Endothelial cell of umbilical vein (primary cell): ENCODE data around the gene NEU2. TPM values are rescaled to one million over a fixed set of nuclear protein-coding genes. Genes with fewer than 3 reads are reported as not detected.

Source experiments
- BruUV-seq: library from RNA; stranded (reverse); fragments of 400-500 nt; replicated peaks from 2 replicates; lab custom pipeline; 2021; lab: Mats Ljungman, UMichigan
- CTCF ChIA-PET: fragments of 300-600, 350-600 bp; sonication (Branson Sonifier 250); formaldehyde crosslinking; loops from one replicate; lab custom pipeline; 2021; ENCODE audit warnings: antibody characterized with exemption, inconsistent platforms; lab: Charles Lee
- POLR2A ChIA-PET: fragments of 300-600, 350-600 bp; sonication (Branson Sonifier 250); formaldehyde crosslinking; loops from one replicate; lab custom pipeline; 2021; ENCODE audit warnings: antibody characterized with exemption, inconsistent platforms; lab: Charles Lee
- DNase-seq: peaks from one replicate; pipeline ENCODE4 v3.0.0-alpha.2; 2011; ENCODE audit warnings: low read depth, low spot score
- FAIRE-seq: peaks from 2 replicates; lab custom pipeline; 2011; peaks lifted over from hg19 to GRCh38; lab: Jason Lieb, UNC
- H2AFZ ChIP-seq: 2 replicates; pipeline ENCODE4 v1.6.0; 2012; ENCODE audit warnings: low read depth, low read length, control low read depth, inconsistent platforms
- H3K27ac ChIP-seq: 2 replicates; pipeline ENCODE4 v1.5.1; 2011; ENCODE audit warnings: low read depth, mild to moderate bottlenecking, control low read depth, low read length, moderate library complexity; ENCODE audit not compliant: insufficient read depth
- H3K27me3 ChIP-seq, 2 experiments: 2 replicates each; pipeline versions ENCODE4 v1.6.0 to v1.6.1; 2011; ENCODE audit warnings: low read length in 2 of 2, mixed read lengths in 1 of 2; ENCODE audit not compliant: control insufficient read depth in 2 of 2, insufficient read depth in 2 of 2
- H3K36me3 ChIP-seq, 2 experiments: 2 replicates in 1 of 2; 3 replicates in 1 of 2; pipeline ENCODE4 v1.5.1; 2011; ENCODE audit warnings: low read length in 2 of 2, mild to moderate bottlenecking in 1 of 2, moderate library complexity in 1 of 2; ENCODE audit not compliant: control insufficient read depth in 2 of 2, insufficient read depth in 2 of 2; ENCODE audit errors: extremely low read depth in 1 of 2
- H3K4me1 ChIP-seq: 3 replicates; pipeline ENCODE4 v1.5.1; 2011; ENCODE audit warnings: mild to moderate bottlenecking, low read length; ENCODE audit not compliant: control insufficient read depth, insufficient read depth; ENCODE audit errors: extremely low read depth
- H3K4me2 ChIP-seq: 2 replicates; pipeline ENCODE4 v1.6.1; 2011; ENCODE audit warnings: low read length, control low read depth, mixed read lengths; ENCODE audit not compliant: insufficient read depth
- H3K4me3 ChIP-seq, 3 experiments: fragments of 200-600 bp in 1 of 3; sonication (generic), shearing (Covaris generic) in 1 of 3; replicated peaks in 1 of 3; 2 replicates each; pipeline ENCODE4 v1.5.1; 2011 to 2016; ENCODE audit warnings: control low read depth in 3 of 3, low read length in 3 of 3, mild to moderate bottlenecking in 2 of 3, inconsistent platforms in 1 of 3, low read depth in 1 of 3, moderate library complexity in 1 of 3; ENCODE audit not compliant: insufficient read depth in 1 of 3
- H3K79me2 ChIP-seq: 2 replicates; pipeline ENCODE4 v1.6.0; 2012; ENCODE audit warnings: low read length, inconsistent platforms; ENCODE audit not compliant: control insufficient read depth, insufficient read depth
- H3K9ac ChIP-seq: replicated peaks from 2 replicates; pipeline ENCODE3; 2011; ENCODE audit warnings: low read length, control low read depth; ENCODE audit not compliant: insufficient read depth; ENCODE audit errors: extremely low read depth
- H3K9me1 ChIP-seq: replicated peaks from 3 replicates; pipeline ENCODE4 v1.6.0; 2011; ENCODE audit warnings: mild to moderate bottlenecking, low read length; ENCODE audit not compliant: control insufficient read depth, insufficient read depth; ENCODE audit errors: extremely low read depth
- H3K9me3 ChIP-seq: replicated peaks from 2 replicates; pipeline ENCODE4 v1.5.1; 2012; ENCODE audit warnings: low read length, inconsistent platforms; ENCODE audit not compliant: control insufficient read depth, insufficient read depth
- H4K20me1 ChIP-seq: replicated peaks from 2 replicates; pipeline ENCODE3; 2011; ENCODE audit warnings: mild to moderate bottlenecking, low read length; ENCODE audit not compliant: control insufficient read depth, insufficient read depth; ENCODE audit errors: extremely low read depth
- CTCF ChIP-seq, 2 donors: IDR thresholded peaks; 1 replicate in 1 of 2; 2 replicates in 1 of 2; pipeline ENCODE4 v1.5.1; 2011; ENCODE audit warnings: low read length in 2 of 2, mild to moderate bottlenecking in 2 of 2, moderate library complexity in 2 of 2, control low read depth in 1 of 2, inconsistent platforms in 1 of 2, low read depth in 1 of 2; ENCODE audit not compliant: insufficient read depth in 1 of 2; ENCODE audit errors: extremely low read depth in 1 of 2
- EZH2 ChIP-seq: IDR thresholded peaks from 2 replicates; pipeline ENCODE4 v1.6.1; 2012; ENCODE audit warnings: borderline replicate concordance, low read depth, mild to moderate bottlenecking, moderate library complexity, low read length, inconsistent platforms; ENCODE audit not compliant: severe bottlenecking
- FOS ChIP-seq: IDR thresholded peaks from 2 replicates; pipeline ENCODE4 v1.6.1; 2011; ENCODE audit warnings: mild to moderate bottlenecking, low read length, moderate library complexity, borderline replicate concordance; ENCODE audit not compliant: insufficient read depth
- GATA2 ChIP-seq: IDR thresholded peaks from 2 replicates; pipeline ENCODE4 v1.7.0; 2011; ENCODE audit warnings: low read depth, mild to moderate bottlenecking, moderate library complexity, mixed read lengths, low read length; ENCODE audit not compliant: insufficient read length, insufficient read depth
- JUN ChIP-seq: IDR thresholded peaks from 2 replicates; pipeline ENCODE4 v1.6.1; 2011; ENCODE audit warnings: borderline replicate concordance, low read depth; ENCODE audit not compliant: insufficient read length, insufficient read depth
- MAX ChIP-seq: IDR thresholded peaks from 2 replicates; pipeline ENCODE4 v1.6.1; 2011; ENCODE audit not compliant: insufficient read depth, insufficient read length
- MYC ChIP-seq: IDR thresholded peaks from one replicate; pipeline ENCODE4 v1.6.1; 2011; ENCODE audit warnings: mild to moderate bottlenecking, low read depth, low read length
- POLR2A ChIP-seq: IDR thresholded peaks from 2 replicates; pipeline ENCODE4 v1.6.1; 2012; ENCODE audit warnings: low read depth, mild to moderate bottlenecking, control low read depth, low read length
- POLR2AphosphoS5 ChIP-seq: IDR thresholded peaks from 2 replicates; pipeline ENCODE4 v1.6.1; 2012; ENCODE audit warnings: low read depth, mild to moderate bottlenecking, control low read depth, low read length, moderate library complexity; ENCODE audit not compliant: insufficient read depth
- dilution Hi-C: fragments of 300-500 bp; cut with MboI; formaldehyde crosslinking; loops from one replicate; pipeline ENCODE4 v1.15.0; 2019; ENCODE audit warnings: low sequenced_read_pairs; ENCODE audit not compliant: extremely low pct_ligation_motif_present
- intact Hi-C: fragments of 100-400 bp; cut with micrococcal nuclease; formaldehyde crosslinking; loops from one replicate; pipeline ENCODE4 v1.10.0; 2022
- polyA plus RNA-seq, 4 experiments: library from polyadenylated mRNA; depleted of rRNA in 3 of 4; stranded (reverse) in 3 of 4; unstranded in 1 of 4; fragments of >200 nt; gene quantifications; 2 replicates each; pipeline versions ENCODE4 v1.2.1 to v1.2.3, GENCODE V29; 2011 to 2012; ENCODE audit warnings: missing spikeins in 1 of 4
- total RNA-seq: library from RNA; stranded (reverse); gene quantifications from 2 replicates; pipeline ENCODE4 v1.2.3, GENCODE V29; 2021

NEU2 gene
- total and polyA plus RNA-seq, 2 donors (not counting 3 experiments of a cell fraction or from before 2014, with no cell fraction given) = not detected

- H3K27ac ChIP-seq = no peak overlapping the region
- H3K9ac ChIP-seq = no peak overlapping the region
- H3K4me1 ChIP-seq = peaks cover 8% of the 10 kb centered on the region
- H4K20me1 ChIP-seq = no peaks in the 10 kb centered on the region
- no peaks in the 10 kb centered on the region for H3K9me1 ChIP-seq
- dilution Hi-C loops = no loop called here
- no peak overlapping the region for H2AFZ ChIP-seq
- intact Hi-C loops = loop anchor here (10.0 kb wide), 1 partner anchor 269 kb away; the partner anchor contains the start of gene ATG16L1
- no peak overlapping the region for H3K4me2 ChIP-seq
- ChIA-PET CTCF (no interaction called here), POLR2A (no interaction called here)
- BruUV-seq = no TSS peak
- no peak overlapping the region for H3K4me3 ChIP-seq
- H3K27me3 ChIP-seq = peaks cover 0 to 2% of the 10 kb centered on the region in 2 experiments
- TF ChIP-seq POLR2AphosphoS5 (no peak), FOS (no peak), CTCF (IDR thresholded peaks at IDR 0.05; ENCODE audit: extremely low read depth in 1 of 2, insufficient read depth in 1 of 2, low read depth in 1 of 2, low read length in 2 of 2) (no peak), MAX (no peak), POLR2A (no peak), MYC (no peak), GATA2 (no peak), JUN (no peak), EZH2 (no peak)
- no peaks in the 10 kb centered on the region for H3K9me3 ChIP-seq
- DNase-seq (no peak), FAIRE-seq (no peak)
- H3K36me3 ChIP-seq = no peaks in the 10 kb centered on the region
- no peaks in the 10 kb centered on the region for H3K79me2 ChIP-seq
These were observed 46.3 kb upstream of the NEU2 start for GRCh38 chr2:232986155-232986554.
